ENCODE data around the gene GSTA1. TPM values are rescaled to one million over a fixed set of nuclear protein-coding genes. Genes with fewer than 3 reads are reported as not detected.

The GSTA1 gene
- polyA plus RNA-seq, 1 experiment: not detected

Other genes starting within 250 kb of the GSTA1 start
- 134 and 146 TPM in 2 replicates for gene TRAM2, start 226.8 kb downstream of the GSTA1 start, polyA plus RNA-seq (2011; rRNA removed)
- 20.4 and 30.0 TPM in 2 replicates for gene TMEM14A, start 132.7 kb downstream of the GSTA1 start, polyA plus RNA-seq (2011; rRNA removed)
- not detected in 2 replicates for gene GSTA2, start 40.3 kb downstream of the GSTA1 start, polyA plus RNA-seq (2011; rRNA removed)
- gene GSTA5, start 37.0 kb upstream of the GSTA1 start, polyA plus RNA-seq (2011; rRNA removed): not detected in 2 replicates
- not detected in 2 replicates for gene GSTA3, start 105.9 kb upstream of the GSTA1 start, polyA plus RNA-seq (2011; rRNA removed)
- 20.9 and 35.1 TPM in 2 replicates for gene GSTA4, start 191.5 kb upstream of the GSTA1 start, polyA plus RNA-seq (2011; rRNA removed)

Data from BJ (cell line).